MCF 10A (cell line): ENCODE data around the gene ELOVL5. TPM values are rescaled to one million over a fixed set of nuclear protein-coding genes. Genes with fewer than 3 reads are reported as not detected.

ENCODE experiments used
- BruUV-seq: library from RNA; stranded (reverse); fragments of 400-500 nt; replicated peaks from 2 replicates; lab custom pipeline; 2021; lab: Mats Ljungman, UMichigan
- CTCF ChIA-PET: fragments of 300-600 bp; sonication (Branson Sonifier 250); formaldehyde crosslinking; extraction: SDS; loops from one replicate; lab custom pipeline; 2021; ENCODE audit warnings: antibody characterized with exemption, inconsistent platforms; lab: Yijun Ruan, JAX
- POLR2A ChIA-PET: fragments of 300-600, 350-650 bp; sonication (Branson Sonifier 250); formaldehyde crosslinking; extraction: SDS; loops from one replicate; lab custom pipeline; 2020; ENCODE audit warnings: antibody characterized with exemption, inconsistent platforms; lab: Yijun Ruan, JAX
- DNase-seq: peaks from one replicate; pipeline ENCODE4 v3.0.0-alpha.2; 2018; ENCODE audit not compliant: unreplicated experiment
- H3K27ac Mint-ChIP-seq: one replicate; pipeline ENCODE4 v1.8.0; 2022; ENCODE audit warnings: mild to moderate bottlenecking, low read depth, mixed read lengths; ENCODE audit not compliant: unreplicated experiment
- H3K27me3 Mint-ChIP-seq: one replicate; pipeline ENCODE4 v1.8.0; 2022; ENCODE audit warnings: mixed read lengths; ENCODE audit not compliant: insufficient read depth, unreplicated experiment
- H3K36me3 Mint-ChIP-seq: one replicate; pipeline ENCODE4 v1.8.0; 2022; ENCODE audit warnings: mild to moderate bottlenecking, moderate library complexity, mixed read lengths; ENCODE audit not compliant: insufficient read depth, unreplicated experiment
- H3K4me1 Mint-ChIP-seq: one replicate; pipeline ENCODE4 v1.8.0; 2022; ENCODE audit warnings: mixed read lengths; ENCODE audit not compliant: insufficient read depth, unreplicated experiment
- H3K4me3 Mint-ChIP-seq: one replicate; pipeline ENCODE4 v1.8.0; 2022; ENCODE audit warnings: mild to moderate bottlenecking, moderate library complexity, mixed read lengths; ENCODE audit not compliant: unreplicated experiment
- H3K9me3 Mint-ChIP-seq: one replicate; pipeline ENCODE4 v1.8.0; 2022; ENCODE audit warnings: mixed read lengths; ENCODE audit not compliant: unreplicated experiment
- CTCF ChIP-seq: fragments of 200-600 bp; IDR thresholded peaks from one replicate; pipeline ENCODE4 v1.8.0; 2022; ENCODE audit warnings: antibody characterized with exemption, mild to moderate bottlenecking; ENCODE audit not compliant: unreplicated experiment
- intact Hi-C: fragments of 100-400 bp; cut with micrococcal nuclease; formaldehyde crosslinking; loops from 2 replicates; pipeline ENCODE4 v1.14.1; 2022
- total RNA-seq: library from RNA; stranded (reverse); gene quantifications from 2 replicates; pipeline ENCODE4 v1.2.3, GENCODE V29; 2022

Gene ELOVL5
- total RNA-seq, 1 experiment from 2014 or later = 58.3 TPM

GRCh38 chr6:53290537-53291510 is 57.9 kb downstream of the ELOVL5 start:
- ChIA-PET POLR2A (interaction anchor here (0.6 to 2.5 kb wide), 5 partner anchors 9 to 138 kb away, joined by 3 to 11 read pairs (median 4); partner anchors contain the start of gene ELOVL5), CTCF (interaction anchor here (0.6 to 1.5 kb wide), 10 partner anchors 10 to 567 kb away, joined by 3 to 9 read pairs (median 4); no protein-coding TSS in a partner anchor)
- intact Hi-C loops = loop anchor here (5.0 to 10.0 kb wide), 2 partner anchors 121 to 194 kb away; no protein-coding TSS in a partner anchor
- BruUV-seq = no TSS peak
- H3K4me3 Mint-ChIP-seq = no peak overlapping the region
- TF ChIP-seq CTCF = no peak
- peaks cover 3% of the 10 kb centered on the region for H3K4me1 Mint-ChIP-seq
- no peaks in the 10 kb centered on the region for H3K27me3 Mint-ChIP-seq
- no peaks in the 10 kb centered on the region for H3K9me3 Mint-ChIP-seq
- DNase-seq = no peak
- peaks cover 40% of the 10 kb centered on the region for H3K36me3 Mint-ChIP-seq
- H3K27ac Mint-ChIP-seq = peak overlapping the region; percentile 25

GRCh38 chr6:53287336-53288225 is 61.2 kb downstream of the ELOVL5 start:
- H3K27me3 Mint-ChIP-seq = no peaks in the 10 kb centered on the region
- H3K9me3 Mint-ChIP-seq = no peaks in the 10 kb centered on the region
- intact Hi-C loops = no loop called here
- ChIA-PET CTCF (interaction anchor here (0.7 to 1.0 kb wide), 2 partner anchors 8 to 431 kb away, joined by 4 read pairs; no protein-coding TSS in a partner anchor), POLR2A (interaction anchor here (1.3 kb wide), 1 partner anchor 21 kb away, joined by 4 read pairs; no protein-coding TSS in a partner anchor)
- H3K27ac Mint-ChIP-seq = peak overlapping the region; percentile 7
- DNase-seq = no peak
- peaks cover 34% of the 10 kb centered on the region for H3K36me3 Mint-ChIP-seq
- TF ChIP-seq CTCF = no peak
- BruUV-seq = no TSS peak
- H3K4me1 Mint-ChIP-seq = no peaks in the 10 kb centered on the region
- no peak overlapping the region for H3K4me3 Mint-ChIP-seq

GRCh38 chr6:53284901-53285300 is 63.8 kb downstream of the ELOVL5 start:
- Mint-ChIP-seq H3K4me1 (no peaks in the 10 kb centered on the region), H3K27ac (no peak overlapping the region), H3K36me3 (peaks cover 27% of the 10 kb centered on the region), H3K27me3 (no peaks in the 10 kb centered on the region), H3K9me3 (no peaks in the 10 kb centered on the region), H3K4me3 (no peak overlapping the region)
- intact Hi-C loops = no loop called here
- POLR2A ChIA-PET = interaction anchor here (0.9 to 1.4 kb wide), 3 partner anchors 9 to 57 kb away, joined by 3 to 5 read pairs (median 4); no protein-coding TSS in a partner anchor
- CTCF ChIA-PET = interaction anchor here (1.2 kb wide), 1 partner anchor 9 kb away, joined by 5 read pairs; no protein-coding TSS in a partner anchor
- no TSS peak for BruUV-seq
- no peak for DNase-seq
- no peak for TF ChIP-seq CTCF
